GM18511 (cell line): ENCODE results near the gene NBPF4.
"Not testable (repeated sequence)": the region's sequence is repeated elsewhere in the genome, so short reads cannot be mapped to it uniquely, and the experiment has no call there.

Experiments used
- ATAC-seq: cut with Tn5 transposase; IDR thresholded peaks from one replicate; pipeline ENCODE4 v1.9.1; 2021; ENCODE audit warnings: mild to moderate bottlenecking, moderate library complexity; ENCODE audit not compliant: unreplicated experiment

NBPF4 gene, protein sequence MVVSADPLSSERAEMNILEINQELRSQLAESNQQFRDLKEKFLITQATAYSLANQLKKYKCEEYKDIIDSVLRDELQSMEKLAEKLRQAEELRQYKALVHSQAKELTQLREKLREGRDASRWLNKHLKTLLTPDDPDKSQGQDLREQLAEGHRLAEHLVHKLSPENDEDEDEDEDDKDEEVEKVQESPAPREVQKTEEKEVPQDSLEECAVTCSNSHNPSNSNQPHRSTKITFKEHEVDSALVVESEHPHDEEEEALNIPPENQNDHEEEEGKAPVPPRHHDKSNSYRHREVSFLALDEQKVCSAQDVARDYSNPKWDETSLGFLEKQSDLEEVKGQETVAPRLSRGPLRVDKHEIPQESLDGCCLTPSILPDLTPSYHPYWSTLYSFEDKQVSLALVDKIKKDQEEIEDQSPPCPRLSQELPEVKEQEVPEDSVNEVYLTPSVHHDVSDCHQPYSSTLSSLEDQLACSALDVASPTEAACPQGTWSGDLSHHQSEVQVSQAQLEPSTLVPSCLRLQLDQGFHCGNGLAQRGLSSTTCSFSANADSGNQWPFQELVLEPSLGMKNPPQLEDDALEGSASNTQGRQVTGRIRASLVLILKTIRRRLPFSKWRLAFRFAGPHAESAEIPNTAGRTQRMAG

DNA sequence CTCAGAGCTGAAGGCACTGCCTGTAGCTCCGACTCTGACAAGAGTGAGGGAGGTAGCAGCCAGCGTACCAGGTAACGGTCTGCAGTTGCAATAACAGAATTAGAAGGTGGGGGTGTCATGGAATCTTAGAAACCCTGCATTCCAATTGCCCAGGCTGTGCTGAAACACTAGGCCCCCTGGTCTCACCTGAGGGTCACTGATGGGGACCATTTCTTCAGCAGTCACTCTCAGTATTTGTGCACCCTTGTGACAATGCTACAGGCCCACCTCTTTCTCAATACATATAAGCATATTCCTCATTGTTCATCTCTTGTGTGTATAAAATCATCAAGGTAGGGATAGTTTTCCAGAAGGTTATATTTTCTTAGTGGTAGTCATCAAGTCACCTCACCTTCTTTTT lies at the start of gene NBPF4:
Gene NBPF4 (minus strand): TSS at position 101 of the 400 bp plus-strand sequence. CDS start 315 bp downstream, outside the sequence.
- ATAC-seq: not testable (repeated sequence)

DNA sequence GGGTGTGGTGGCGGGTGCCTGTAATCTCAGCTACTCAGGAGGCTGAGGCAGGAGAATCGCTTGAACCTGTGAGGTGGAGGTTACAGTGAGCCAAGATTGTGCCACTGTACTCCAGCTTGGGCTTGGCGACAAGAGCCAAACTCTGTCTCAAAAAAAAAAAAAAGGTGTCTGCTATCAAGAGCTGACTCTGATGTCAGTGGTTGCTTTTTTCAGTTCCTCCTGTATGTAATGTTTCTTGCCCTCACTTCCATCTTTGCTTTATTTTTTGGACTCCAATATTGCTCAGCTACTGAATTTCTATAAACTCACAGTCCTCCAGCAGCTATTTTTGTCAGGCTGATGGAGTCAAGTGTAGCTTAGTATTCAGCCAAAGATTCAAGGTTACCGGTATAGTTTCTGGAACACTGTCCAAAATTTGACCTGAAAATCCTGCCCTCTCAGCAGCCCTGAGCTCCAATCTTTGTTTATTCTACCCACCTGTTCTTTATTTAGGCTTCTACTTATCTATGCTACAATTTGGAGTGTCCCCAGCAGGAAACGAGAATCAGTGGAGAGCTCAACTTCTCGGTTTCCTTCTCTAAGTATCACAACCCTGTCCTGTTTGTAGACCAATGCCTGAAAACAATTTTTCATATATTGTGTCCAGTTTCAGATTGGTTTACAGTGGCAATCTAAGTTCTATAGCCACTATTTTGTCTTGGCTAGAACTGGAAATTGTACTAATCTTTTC lies 38.8 kb upstream of the NBPF4 start:
- peak; percentile 65 for ATAC-seq

DNA sequence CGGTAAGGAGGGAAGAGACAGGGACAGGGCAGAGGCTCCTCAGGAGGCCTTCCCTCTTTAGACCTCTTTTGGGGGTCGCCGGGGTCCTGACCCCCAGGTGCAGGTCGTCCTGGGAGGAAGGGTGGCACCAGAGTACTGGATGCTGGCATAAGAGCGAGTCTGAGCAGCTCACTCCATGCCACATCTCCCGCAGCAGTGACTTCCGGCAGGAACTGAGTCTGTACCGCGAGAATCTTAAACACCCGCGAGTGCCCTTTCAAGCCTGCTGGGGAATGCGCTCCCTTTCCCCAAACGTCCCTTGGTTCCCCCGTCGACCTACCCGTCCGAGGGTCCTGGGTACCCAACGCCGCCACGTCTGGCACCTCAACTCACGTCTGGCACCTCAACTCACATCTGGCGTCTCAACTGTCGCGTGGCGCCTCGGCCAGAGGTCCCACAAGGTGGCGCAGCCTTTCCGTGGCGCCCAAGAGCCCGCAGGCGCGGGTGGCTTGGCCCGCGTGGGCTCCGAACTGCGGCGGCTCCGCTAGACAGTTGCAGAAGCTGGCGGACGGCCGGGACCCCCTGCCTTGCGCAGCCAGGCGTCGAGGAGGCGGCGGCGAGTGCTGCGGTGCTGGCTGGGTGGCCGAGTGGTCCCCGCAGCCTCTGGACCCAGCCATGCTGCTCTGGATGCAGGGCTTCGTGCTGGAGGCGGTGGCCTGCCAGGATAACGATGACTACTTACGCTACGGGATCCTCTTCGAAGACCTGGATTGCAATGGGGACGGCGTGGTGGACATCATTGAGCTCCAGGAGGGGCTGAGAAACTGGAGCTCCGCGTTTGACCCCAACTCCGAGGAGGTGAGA lies 28.8 kb upstream of the NBPF4 start:
- not testable (repeated sequence) for ATAC-seq

DNA sequence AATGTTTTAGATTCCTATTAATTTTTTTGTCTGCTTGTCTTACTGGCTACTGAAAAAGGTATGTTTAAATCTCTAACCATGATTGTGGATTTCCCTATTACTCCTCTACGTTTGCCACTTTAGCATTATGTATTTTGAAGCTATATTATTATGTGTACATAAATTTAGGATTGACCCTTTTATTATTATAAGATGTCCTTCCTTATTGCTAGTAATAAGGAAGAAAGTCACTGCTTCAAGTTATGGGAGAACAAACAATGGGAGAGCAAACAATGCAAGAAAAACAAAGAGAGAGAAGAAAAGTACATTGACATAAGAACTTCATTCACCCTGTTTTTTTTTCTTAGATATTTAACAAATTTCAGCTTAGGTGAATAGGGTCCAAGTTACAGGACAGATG lies 23.2 kb upstream of the NBPF4 start:
- not testable (repeated sequence) for ATAC-seq

DNA sequence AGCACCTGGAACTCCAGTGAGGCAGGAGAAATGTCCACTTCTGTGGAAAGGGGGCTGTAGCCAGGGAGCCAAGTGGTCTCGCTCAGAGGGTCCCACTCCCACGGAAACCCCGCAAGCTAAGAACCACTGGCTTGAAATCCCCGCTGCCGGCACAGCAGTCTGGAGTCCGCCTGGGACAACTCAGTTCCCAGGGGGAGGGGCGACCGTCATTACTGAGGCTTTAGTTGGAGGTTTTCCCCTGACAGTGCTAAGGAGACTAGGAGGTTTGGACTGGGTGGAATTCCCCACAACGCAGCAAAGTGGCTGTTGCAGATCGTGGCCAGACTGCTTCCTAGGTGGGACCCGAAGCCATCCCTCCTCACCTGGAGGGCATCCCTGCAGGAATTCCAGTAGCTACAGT lies 18.1 kb upstream of the NBPF4 start:
- not testable (repeated sequence) for ATAC-seq

DNA sequence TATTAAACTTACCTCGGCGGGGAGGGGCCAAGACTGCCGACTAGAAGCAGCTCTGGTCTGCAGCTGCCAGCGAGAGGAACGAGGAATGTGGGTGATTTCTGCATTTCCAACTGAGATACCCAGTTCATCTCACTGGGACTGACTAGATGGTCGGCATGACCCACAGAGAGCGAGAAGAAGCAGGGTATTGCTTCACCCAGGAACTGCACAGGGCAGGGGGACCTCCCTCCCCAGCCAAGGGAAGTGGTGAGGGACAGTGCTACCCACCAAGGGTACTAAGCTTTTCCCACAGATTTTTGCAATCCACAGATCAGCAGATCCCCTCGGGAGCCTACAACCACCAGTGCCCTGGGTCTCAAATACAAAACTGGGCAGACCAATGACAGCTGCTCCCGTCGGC lies 17.6 kb upstream of the NBPF4 start:
- ATAC-seq: not testable (repeated sequence)

DNA sequence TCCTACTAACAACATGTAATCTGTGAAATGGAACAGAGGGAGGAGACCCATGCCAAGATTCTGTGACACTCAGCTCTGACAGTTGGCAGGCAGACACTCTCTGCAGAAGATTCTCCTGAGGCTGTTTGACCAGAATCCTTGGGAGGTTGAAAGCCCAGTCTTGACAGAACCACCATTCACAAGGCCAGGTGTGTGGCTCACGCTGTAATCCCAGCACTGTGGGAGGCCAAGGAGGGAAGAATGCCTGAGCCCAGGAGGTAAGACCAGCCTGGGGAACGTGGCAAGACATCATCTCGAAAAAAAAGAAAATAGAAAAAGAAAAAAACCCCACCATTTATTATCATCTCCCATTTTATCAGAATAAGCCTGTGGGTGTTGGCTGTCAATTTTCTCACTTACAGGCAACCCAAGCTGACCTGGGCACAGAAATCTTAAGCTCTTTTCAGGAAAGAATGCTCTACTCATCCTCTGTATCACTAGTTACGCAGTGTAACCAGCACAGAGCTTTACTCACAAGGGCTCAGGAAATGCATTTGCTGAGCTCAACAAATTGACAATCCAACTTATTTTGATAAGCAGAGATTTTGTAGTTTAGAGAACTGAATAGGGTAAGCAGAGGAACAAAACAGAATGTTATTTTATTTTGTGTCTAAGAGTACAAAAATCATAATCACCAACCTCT lies 16.8 kb upstream of the NBPF4 start:
- not testable (repeated sequence) for ATAC-seq

DNA sequence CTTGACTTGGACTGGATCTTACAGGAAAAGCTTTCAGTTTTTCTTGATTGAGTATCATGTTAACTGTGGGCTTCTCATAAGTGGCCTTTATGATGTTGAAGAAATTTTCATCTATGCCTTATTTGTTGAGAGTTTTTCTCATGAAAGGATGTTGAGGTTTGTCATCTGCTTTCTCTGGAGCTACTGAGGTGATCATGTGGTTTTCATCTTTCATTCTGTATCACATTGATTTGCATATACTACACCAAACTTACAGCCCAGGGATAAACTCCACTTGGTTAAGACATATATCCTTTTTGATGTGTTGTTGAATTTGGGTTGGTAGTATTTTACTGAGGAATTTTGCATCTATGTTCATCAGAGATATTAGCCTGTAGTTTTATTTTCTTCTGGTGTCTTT lies 11.6 kb upstream of the NBPF4 start:
- peak; percentile 78 for ATAC-seq

DNA sequence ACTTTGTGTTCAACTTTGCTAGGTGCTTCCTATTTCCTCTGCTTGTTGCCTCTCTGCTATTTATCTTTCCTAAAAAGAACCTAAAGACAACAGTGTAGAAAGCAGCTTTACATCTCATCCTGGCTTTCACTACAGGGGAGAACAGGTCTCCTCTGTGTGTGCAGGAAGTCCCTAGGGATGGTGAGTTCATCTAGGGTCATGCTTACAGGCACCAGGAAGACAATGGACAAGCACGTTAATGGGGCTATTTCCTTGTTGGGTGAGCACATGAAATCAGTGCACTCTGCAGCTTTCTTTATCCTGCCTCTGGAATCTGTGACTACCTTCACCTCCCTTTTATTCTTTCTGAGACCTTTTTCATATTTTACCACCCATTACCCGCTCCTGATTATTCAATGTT lies 4.5 kb downstream of the NBPF4 start:
- not testable (repeated sequence) for ATAC-seq

DNA sequence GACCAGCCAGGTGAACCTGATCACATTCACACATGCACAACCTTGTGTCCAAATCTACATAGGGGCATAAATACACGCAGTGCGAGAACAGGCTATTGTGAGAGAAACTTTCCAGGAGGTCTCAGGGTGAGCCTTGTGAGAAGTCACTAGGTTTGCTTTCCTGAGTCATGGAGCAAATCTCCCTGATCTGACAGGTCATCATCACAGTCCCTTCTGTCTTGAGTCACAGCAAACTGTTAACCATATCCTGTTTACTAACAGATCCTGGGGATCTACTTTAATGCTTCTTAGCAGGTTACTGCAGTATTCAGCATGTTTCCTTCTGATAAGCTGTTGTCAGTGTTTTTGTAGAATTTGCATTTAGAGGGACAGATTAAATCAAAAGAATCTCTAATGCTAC lies 8.6 kb downstream of the NBPF4 start:
- ATAC-seq: not testable (repeated sequence)

DNA sequence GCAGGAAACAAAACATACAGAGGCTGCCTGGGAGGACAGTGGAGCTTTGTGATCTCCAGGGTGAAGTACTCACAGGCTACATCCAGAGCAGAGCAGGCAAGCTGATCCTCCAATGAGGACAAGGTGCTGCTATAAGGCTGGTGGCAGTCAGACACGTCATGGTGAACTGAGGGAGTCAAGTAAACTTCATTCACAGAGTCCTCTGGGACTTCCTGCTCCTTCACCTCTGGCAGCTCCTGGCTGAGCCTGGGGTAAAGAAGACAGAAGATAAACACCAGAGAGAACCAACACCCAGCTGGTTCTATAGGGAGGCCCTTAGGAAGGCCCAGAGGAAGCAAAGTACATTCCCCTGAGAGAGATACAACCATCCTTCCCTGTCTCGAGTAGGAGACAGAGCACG lies 11.7 kb downstream of the NBPF4 start:
- ATAC-seq: not testable (repeated sequence)

DNA sequence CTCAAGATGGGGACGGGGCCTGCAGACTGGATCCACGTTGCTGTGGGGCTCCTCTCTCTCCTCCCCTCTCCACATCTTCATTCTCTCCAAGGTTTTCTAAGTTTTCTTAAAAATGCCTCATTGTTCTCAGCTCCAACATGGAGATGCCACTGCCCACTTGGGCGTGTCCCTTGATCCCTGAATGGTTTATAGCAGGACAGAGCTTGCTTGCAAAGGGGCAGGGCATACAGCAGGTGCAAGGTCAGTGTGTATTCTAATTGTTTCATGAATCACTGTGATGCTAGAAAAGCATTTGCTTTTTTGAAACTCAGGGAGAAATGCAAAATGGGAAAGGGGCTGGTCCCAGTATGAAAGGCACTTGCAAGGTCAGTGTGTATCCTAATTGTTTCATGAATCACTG lies 13.9 kb downstream of the NBPF4 start:
- not testable (repeated sequence) for ATAC-seq

DNA sequence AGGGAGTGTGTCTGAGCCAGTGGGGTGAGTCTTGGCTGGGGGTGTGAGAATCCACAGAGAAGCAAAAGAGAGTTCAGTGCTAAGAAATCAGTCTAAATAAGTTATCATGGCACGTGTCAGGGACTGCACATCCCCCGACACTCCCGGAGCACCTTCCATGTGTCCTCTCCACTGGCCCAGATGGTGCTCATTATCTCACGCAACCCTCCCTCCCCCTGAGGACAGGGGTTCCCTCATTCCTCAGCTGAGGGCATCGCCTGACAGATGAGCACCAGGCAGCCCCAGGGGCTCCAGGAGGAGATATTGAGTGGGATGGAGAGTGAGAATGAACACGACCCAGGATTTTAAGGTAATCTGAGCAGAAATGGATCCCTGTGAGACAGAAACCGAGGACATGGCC lies 16.1 kb downstream of the NBPF4 start:
- not testable (repeated sequence) for ATAC-seq

DNA sequence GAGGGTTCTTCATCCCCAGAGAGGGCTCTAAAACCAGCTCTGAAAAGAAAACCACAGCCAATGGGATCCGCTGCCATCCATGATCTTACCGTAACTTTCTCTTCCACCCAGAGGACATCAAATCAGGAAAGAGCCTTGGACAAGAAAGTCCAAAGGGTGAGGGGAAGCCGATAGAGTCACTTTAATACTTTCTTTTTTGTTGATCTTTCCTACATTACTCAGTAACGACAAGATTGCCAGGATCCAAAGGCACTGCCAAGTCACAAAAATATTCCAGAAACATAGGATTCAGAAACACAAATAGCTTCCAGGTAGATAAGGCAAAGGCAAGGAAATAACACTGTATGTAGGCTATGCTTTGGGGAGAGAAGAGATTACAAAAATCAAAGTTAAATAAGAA lies 17.0 kb downstream of the NBPF4 start:
- ATAC-seq: not testable (repeated sequence)

DNA sequence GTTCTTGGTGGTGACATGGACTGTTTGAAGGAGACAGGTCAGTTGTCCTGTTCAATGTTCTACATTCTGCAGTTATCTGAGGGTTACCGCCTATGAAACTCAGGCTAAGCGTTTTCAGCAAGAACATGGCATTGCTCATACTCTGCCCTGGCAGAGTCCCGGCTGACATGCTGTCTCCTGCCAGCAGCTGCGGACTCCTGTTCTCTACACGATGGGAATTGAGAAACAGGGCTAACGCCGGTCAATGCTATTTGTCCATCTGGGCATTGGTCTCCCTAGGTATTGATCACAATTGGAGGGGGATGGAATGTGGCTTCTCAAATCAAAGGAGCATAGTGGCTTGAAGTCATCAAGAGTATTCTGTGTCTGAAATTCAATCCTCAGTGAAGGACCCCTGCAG lies 20.6 kb downstream of the NBPF4 start:
- not testable (repeated sequence) for ATAC-seq

DNA sequence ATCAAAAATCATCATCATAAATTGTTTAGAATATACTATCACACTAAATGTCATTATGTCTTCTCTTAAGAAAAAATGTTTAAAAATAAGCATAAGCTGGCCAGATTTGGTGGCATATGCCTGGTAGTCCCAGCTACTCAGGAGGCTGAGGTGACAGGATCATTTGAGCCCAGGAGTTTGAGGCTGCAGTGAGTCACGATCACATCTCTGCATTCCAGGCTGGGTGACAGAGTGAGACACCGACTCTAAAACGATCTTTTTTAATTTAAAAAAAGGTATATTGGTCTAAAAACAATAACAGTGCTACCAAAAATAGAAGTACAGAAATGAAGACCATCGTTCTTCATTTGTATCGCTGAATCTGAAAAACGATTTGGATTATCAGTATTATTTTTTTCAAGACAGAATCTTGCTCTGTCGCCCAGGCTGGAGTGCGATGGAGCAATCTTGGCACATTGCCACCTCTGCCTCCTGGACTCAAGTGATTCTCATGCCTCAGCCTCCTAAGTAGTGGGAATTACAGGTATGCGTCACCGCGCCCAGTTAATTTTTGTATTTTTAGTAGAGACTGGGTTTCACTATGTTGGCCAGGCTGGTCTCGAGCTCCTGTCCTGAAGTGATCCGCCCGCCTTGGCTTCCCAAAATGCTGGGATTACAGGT lies 26.2 kb downstream of the NBPF4 start:
- ATAC-seq: not testable (repeated sequence)

DNA sequence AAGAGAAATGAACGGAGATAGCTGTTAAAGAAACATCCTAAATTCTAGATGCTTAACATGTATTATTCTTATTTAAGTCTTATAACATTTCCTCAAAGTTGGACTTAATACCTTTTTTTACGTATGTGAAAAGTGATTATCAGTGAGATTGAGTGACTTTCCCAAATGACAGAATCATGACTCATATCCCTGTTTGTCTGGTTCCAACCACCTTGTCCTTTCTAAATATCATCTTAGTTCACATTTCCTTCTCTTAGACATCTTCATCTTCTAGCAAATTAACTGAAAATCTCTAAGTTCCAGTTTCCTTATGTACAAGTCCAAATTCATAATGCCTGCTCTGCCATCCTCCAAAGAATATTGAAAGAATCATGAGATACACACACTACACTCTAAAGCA lies 26.9 kb downstream of the NBPF4 start:
- not testable (repeated sequence) for ATAC-seq

DNA sequence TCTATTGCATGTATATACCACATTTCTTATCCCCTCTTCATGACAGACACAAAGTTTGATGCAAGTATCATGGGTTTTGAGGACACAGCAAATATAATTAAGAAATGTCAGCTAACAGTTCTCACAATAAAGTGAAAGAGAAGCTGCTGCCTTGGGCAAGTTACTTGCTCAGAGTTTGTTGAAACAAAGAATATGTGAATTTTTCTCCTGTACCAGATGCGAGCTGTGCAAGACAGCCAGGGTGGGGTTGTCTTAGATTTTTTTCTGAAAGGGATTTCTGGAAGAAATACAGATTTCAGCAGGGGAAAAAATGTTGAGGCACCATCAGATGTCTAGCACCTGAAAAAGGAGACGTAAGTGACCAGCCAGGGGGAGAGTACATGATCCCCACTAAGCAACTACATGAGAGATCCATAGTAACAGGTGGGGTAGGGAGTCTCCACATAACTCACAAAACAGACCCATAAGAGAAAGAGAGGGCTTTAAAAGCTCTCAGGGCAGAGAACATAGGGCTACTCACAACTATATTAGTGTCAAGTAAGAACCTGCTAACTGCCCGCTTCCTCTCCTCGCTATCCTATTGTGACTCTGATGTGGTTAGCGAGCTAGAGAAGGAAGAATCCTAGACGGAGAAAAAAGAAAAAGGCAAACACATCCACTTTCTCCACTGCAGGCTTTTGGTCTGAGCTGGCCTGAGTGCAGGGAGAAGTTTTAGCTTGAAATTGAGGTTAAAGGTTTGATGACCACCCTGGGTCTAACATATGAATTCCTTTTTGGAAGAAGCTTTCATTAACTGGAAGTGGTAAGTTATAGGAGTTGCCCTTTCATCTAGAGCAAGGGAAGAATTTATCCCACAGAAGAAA lies 27.6 kb downstream of the NBPF4 start:
- not testable (repeated sequence) for ATAC-seq
